ENCODE measurements around the gene EPHA7.

The EPHA7 gene

GRCh38 chr6:93419304-93420162, at the start of gene EPHA7:
EPHA7 (minus strand) TSS chr6:93419559; CDS start chr6:93419341, 218 bp downstream.
- no peak for TF ChIP-seq CTCF (IDR thresholded peaks at IDR 0.05; ENCODE audit: insufficient read depth, low read length, missing control alignments)
- ChIA-PET CTCF (no interaction called here), POLR2A (no interaction called here)
- DNase-seq (ENCODE audit: low read depth, low spot score), result no peak
- H3K4me3 ChIP-seq (ENCODE audit: low read depth, low read length), result peak within 1 kb of the TSS; percentile 45

GRCh38 chr6:93468291-93468690, 48.9 kb upstream of the EPHA7 start:
- CTCF ChIA-PET, result no interaction called here
- no peak for TF ChIP-seq CTCF (IDR thresholded peaks at IDR 0.05; ENCODE audit: insufficient read depth, low read length, missing control alignments)
- POLR2A ChIA-PET, result no interaction called here
- no peak overlapping the region for H3K4me3 ChIP-seq (ENCODE audit: low read depth, low read length)
- DNase-seq (ENCODE audit: low read depth, low spot score), result no peak

GRCh38 chr6:93454533-93454932, 35.2 kb upstream of the EPHA7 start:
- DNase-seq (ENCODE audit: low read depth, low spot score), result no peak
- no peak overlapping the region for H3K4me3 ChIP-seq (ENCODE audit: low read depth, low read length)
- ChIA-PET CTCF (no interaction called here), POLR2A (no interaction called here)
- no peak for TF ChIP-seq CTCF (IDR thresholded peaks at IDR 0.05; ENCODE audit: insufficient read depth, low read length, missing control alignments)

- ChIA-PET POLR2A (no interaction called here), CTCF (no interaction called here)
- no peak for TF ChIP-seq CTCF (IDR thresholded peaks at IDR 0.05; ENCODE audit: insufficient read depth, low read length, missing control alignments)
These were observed 34.6 kb upstream of the EPHA7 start for GRCh38 chr6:93453956-93454355.

GRCh38 chr6:93447874-93448273, 28.5 kb upstream of the EPHA7 start:
- ChIA-PET CTCF (no interaction called here), POLR2A (no interaction called here)
- no peak for DNase-seq (ENCODE audit: low read depth, low spot score)
- no peak overlapping the region for H3K4me3 ChIP-seq (ENCODE audit: low read depth, low read length)
- TF ChIP-seq CTCF (IDR thresholded peaks at IDR 0.05; ENCODE audit: insufficient read depth, low read length, missing control alignments), result no peak

More at GRCh38 chr6:93453956-93454355, 34.6 kb upstream of the EPHA7 start:
- H3K4me3 ChIP-seq (ENCODE audit: low read depth, low read length), result no peak overlapping the region
- no peak for DNase-seq (ENCODE audit: low read depth, low spot score)

- CTCF ChIA-PET, result no interaction called here
- no peak for TF ChIP-seq CTCF (IDR thresholded peaks at IDR 0.05; ENCODE audit: insufficient read depth, low read length, missing control alignments)
- DNase-seq (ENCODE audit: low read depth, low spot score), result no peak
- no peak overlapping the region for H3K4me3 ChIP-seq (ENCODE audit: low read depth, low read length)
- POLR2A ChIA-PET, result no interaction called here
These were observed 18.1 kb upstream of the EPHA7 start for GRCh38 chr6:93437491-93437890.
